Fibroblast of lung (primary cell): ENCODE measurements around the gene SLC4A1.

Experiments used
- CTCF ChIP-seq, 2 donors: IDR thresholded peaks in 1 of 2; conservative IDR thresholded peaks in 1 of 2; 1 replicate in 1 of 2; 2 replicates in 1 of 2; pipeline ENCODE4 v1.5.1; 2011 to 2012; ENCODE audit warnings: low read length in 2 of 2, control low read depth in 1 of 2, inconsistent platforms in 1 of 2, low read depth in 1 of 2, mild to moderate bottlenecking in 1 of 2
- EZH2 ChIP-seq: IDR thresholded peaks from 2 replicates; pipeline ENCODE4 v1.5.1; 2012; ENCODE audit warnings: low read length, control low read depth, mild to moderate bottlenecking; ENCODE audit errors: missing control alignments

- TF ChIP-seq CTCF (conservative IDR thresholded peaks at IDR 0.05 in 1 of 2, IDR thresholded peaks at IDR 0.05 in 1 of 2; ENCODE audit: low read depth in 1 of 2, low read length in 2 of 2) (no peak), EZH2 (no peak)
Measured at GRCh38 chr17:44254361-44255095, 13.4 kb downstream of the SLC4A1 start.
